ENCODE measurements around the gene KLK6. TPM values are rescaled to one million over a fixed set of nuclear protein-coding genes. Genes with fewer than 3 reads are reported as not detected.
A peak's percentile ranks its signal among the peaks of the same experiment; 100 is the strongest.

KLK6 gene
- polyA plus RNA-seq (ENCODE audit: insufficient read length in 3 of 3) = 10 to 100 TPM; 29.7 to 34.7 (median 32.4) TPM
- long read RNA-seq, donor 1, transcript KLK6-202 (6 exons, 1,708 nt) = major isoform, 8 of 11 reads
- long read RNA-seq, donor 1, partial matches to known transcripts = 0 of 11 reads
- long read RNA-seq, donor 1, other reads (novel, unspliced or antisense) = 0 of 11 reads
- long read RNA-seq, donor 2, transcript KLK6-202 (6 exons, 1,708 nt) = major isoform, 5 of 15 reads
- long read RNA-seq, donor 2, partial matches to known transcripts = 9 of 15 reads
- long read RNA-seq, donor 2, other reads (novel, unspliced or antisense) = 0 of 15 reads
- long read RNA-seq, donor 3, transcript KLK6-202 (6 exons, 1,708 nt) = major isoform, 21 of 34 reads
- long read RNA-seq, donor 3, partial matches to known transcripts = 11 of 34 reads
- long read RNA-seq, donor 3, other reads (novel, unspliced or antisense) = 0 of 34 reads
- long read RNA-seq, donor 4, transcript KLK6-202 (6 exons, 1,708 nt) = major isoform, 8 of 21 reads
- long read RNA-seq, donor 4, partial matches to known transcripts = 10 of 21 reads
- long read RNA-seq, donor 4, other reads (novel, unspliced or antisense) = 0 of 21 reads
- long read RNA-seq, donor 5, transcript KLK6-202 (6 exons, 1,708 nt) = major isoform, 31 of 55 reads
- long read RNA-seq, donor 5, partial matches to known transcripts = 22 of 55 reads
- long read RNA-seq, donor 5, other reads (novel, unspliced or antisense) = 0 of 55 reads
- long read RNA-seq, donor 6, transcript KLK6-202 (6 exons, 1,708 nt) = major isoform, 8 of 17 reads
- long read RNA-seq, donor 6, partial matches to known transcripts = 6 of 17 reads
- long read RNA-seq, donor 6, other reads (novel, unspliced or antisense) = 0 of 17 reads
- long read RNA-seq, donor 7, transcript KLK6-202 (6 exons, 1,708 nt) = major isoform, 13 of 25 reads
- long read RNA-seq, donor 7, partial matches to known transcripts = 11 of 25 reads
- long read RNA-seq, donor 7, other reads (novel, unspliced or antisense) = 0 of 25 reads
- long read RNA-seq, donor 8, transcript KLK6-202 (6 exons, 1,708 nt) = major isoform, 21 of 31 reads
- long read RNA-seq, donor 8, partial matches to known transcripts = 7 of 31 reads
- long read RNA-seq, donor 8, other reads (novel, unspliced or antisense) = 0 of 31 reads
- long read RNA-seq, donor 9, transcript KLK6-202 (6 exons, 1,708 nt) = major isoform, 11 of 17 reads
- long read RNA-seq, donor 9, partial matches to known transcripts = 6 of 17 reads
- long read RNA-seq, donor 9, other reads (novel, unspliced or antisense) = 0 of 17 reads
- long read RNA-seq, donor 10, transcript KLK6-202 (6 exons, 1,708 nt) = major isoform, 13 of 25 reads
- long read RNA-seq, donor 10, partial matches to known transcripts = 8 of 25 reads
- long read RNA-seq, donor 10, other reads (novel, unspliced or antisense) = 0 of 25 reads
- long read RNA-seq, donor 11, transcript KLK6-202 (6 exons, 1,708 nt) = major isoform, 13 of 27 reads
- long read RNA-seq, donor 11, partial matches to known transcripts = 11 of 27 reads
- long read RNA-seq, donor 11, other reads (novel, unspliced or antisense) = 0 of 27 reads
- long read RNA-seq, donor 12, transcript KLK6-202 (6 exons, 1,708 nt) = major isoform, 6 of 18 reads
- long read RNA-seq, donor 12, partial matches to known transcripts = 11 of 18 reads
- long read RNA-seq, donor 12, other reads (novel, unspliced or antisense) = 0 of 18 reads
- long read RNA-seq, donor 13, transcript KLK6-202 (6 exons, 1,708 nt) = major isoform, 25 of 71 reads
- long read RNA-seq, donor 13, partial matches to known transcripts = 39 of 71 reads
- long read RNA-seq, donor 13, other reads (novel, unspliced or antisense) = 0 of 71 reads
- long read RNA-seq, donor 14, transcript KLK6-202 (6 exons, 1,708 nt) = major isoform, 10 of 15 reads
- long read RNA-seq, donor 14, partial matches to known transcripts = 5 of 15 reads
- long read RNA-seq, donor 14, other reads (novel, unspliced or antisense) = 0 of 15 reads
- long read RNA-seq, donor 15, transcript KLK6-202 (6 exons, 1,708 nt) = major isoform, 5 of 12 reads
- long read RNA-seq, donor 15, partial matches to known transcripts = 5 of 12 reads
- long read RNA-seq, donor 15, other reads (novel, unspliced or antisense) = 0 of 12 reads
- long read RNA-seq, donor 16, transcript KLK6-202 (6 exons, 1,708 nt) = major isoform, 33 of 62 reads
- long read RNA-seq, donor 16, partial matches to known transcripts = 26 of 62 reads
- long read RNA-seq, donor 16, other reads (novel, unspliced or antisense) = 0 of 62 reads

- no peak for DNase-seq (ENCODE audit: extremely low read depth in 1 of 11, low read depth in 9 of 11, low spot score in 4 of 11)
Observed at GRCh38 chr19:50969413-50969760, at the start of gene KLK6. Gene KLK6, minus strand, starts transcription at chr19:50969591. Its CDS starts 1,487 bp downstream, at chr19:50968104.

- DNase-seq (ENCODE audit: extremely low read depth in 1 of 11, low read depth in 9 of 11, low spot score in 4 of 11) = no peak
Observed at GRCh38 chr19:51018745-51019543, 49.6 kb upstream of the KLK6 start.

- DNase-seq (ENCODE audit: extremely low read depth in 1 of 11, low read depth in 9 of 11, low spot score in 4 of 11) = peak in 6 of 11 donors; percentile 52 to 70 (median 56)
Observed at GRCh38 chr19:51016798-51017683, 47.6 kb upstream of the KLK6 start.

GRCh38 chr19:51015691-51016267 lies 46.4 kb upstream of the KLK6 start:
- DNase-seq (ENCODE audit: extremely low read depth in 1 of 11, low read depth in 9 of 11, low spot score in 4 of 11) = no peak

GRCh38 chr19:51014242-51014641 lies 44.9 kb upstream of the KLK6 start:
- DNase-seq (ENCODE audit: extremely low read depth in 1 of 11, low read depth in 9 of 11, low spot score in 4 of 11) = no peak

- no peak for DNase-seq (ENCODE audit: extremely low read depth in 1 of 11, low read depth in 9 of 11, low spot score in 4 of 11)
Observed at GRCh38 chr19:51012661-51013190, 43.3 kb upstream of the KLK6 start.

GRCh38 chr19:51010066-51010795 lies 40.8 kb upstream of the KLK6 start:
- DNase-seq (ENCODE audit: extremely low read depth in 1 of 11, low read depth in 9 of 11, low spot score in 4 of 11) = no peak

- DNase-seq (ENCODE audit: extremely low read depth in 1 of 11, low read depth in 9 of 11, low spot score in 4 of 11) = no peak
Observed at GRCh38 chr19:51009061-51009891, 39.9 kb upstream of the KLK6 start.

- no peak for DNase-seq (ENCODE audit: extremely low read depth in 1 of 11, low read depth in 9 of 11, low spot score in 4 of 11)
Observed at GRCh38 chr19:51007488-51007887, 38.1 kb upstream of the KLK6 start.

- no peak for DNase-seq (ENCODE audit: extremely low read depth in 1 of 11, low read depth in 9 of 11, low spot score in 4 of 11)
Observed at GRCh38 chr19:51006406-51006805, 37.0 kb upstream of the KLK6 start.

- DNase-seq (ENCODE audit: extremely low read depth in 1 of 11, low read depth in 9 of 11, low spot score in 4 of 11) = no peak
Observed at GRCh38 chr19:51005248-51005647, 35.9 kb upstream of the KLK6 start.

GRCh38 chr19:51003316-51003715 lies 33.9 kb upstream of the KLK6 start:
- DNase-seq (ENCODE audit: extremely low read depth in 1 of 11, low read depth in 9 of 11, low spot score in 4 of 11) = no peak

GRCh38 chr19:51002542-51003311 lies 33.3 kb upstream of the KLK6 start:
- DNase-seq (ENCODE audit: extremely low read depth in 1 of 11, low read depth in 9 of 11, low spot score in 4 of 11) = peak in 4 of 11 donors; percentile 22 to 44 (median 40)
